ENCODE measurements around the gene ALDH3A2.

Gene ALDH3A2

DNA sequence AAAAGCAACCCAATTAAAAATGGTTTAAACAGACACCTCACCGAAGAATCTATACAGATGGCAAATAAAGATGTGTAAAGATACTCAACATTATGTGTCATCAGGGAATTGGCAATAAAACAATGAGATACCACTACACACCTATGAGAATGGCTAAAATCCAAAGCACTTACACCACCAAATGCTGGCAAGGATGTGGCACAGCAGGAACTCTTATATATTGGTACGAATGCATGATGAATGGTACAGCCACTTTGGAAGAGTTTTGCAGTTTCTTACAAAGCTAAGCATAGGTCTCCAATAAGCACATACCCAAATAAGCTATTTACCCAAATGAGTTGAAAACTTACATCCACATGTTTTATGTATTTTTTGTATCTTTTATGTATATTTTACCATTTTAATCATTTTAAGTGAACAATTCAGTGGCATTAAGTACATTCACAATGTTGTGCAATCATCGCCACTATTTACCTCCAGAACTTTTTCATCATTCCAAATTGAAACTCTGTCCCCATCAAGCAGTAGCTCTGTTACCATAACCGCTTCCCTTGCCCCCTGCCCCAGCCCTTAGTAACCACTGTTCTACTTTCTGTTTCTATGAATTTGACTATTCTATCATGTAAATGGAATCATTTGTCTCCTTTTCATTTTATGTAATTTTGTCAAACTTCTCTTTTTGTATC, 6.7 kb upstream of the ALDH3A2 start:
- no peak overlapping the region for H3K4me3 ChIP-seq (ENCODE audit: low read length)
- TF ChIP-seq, protein P1, sequence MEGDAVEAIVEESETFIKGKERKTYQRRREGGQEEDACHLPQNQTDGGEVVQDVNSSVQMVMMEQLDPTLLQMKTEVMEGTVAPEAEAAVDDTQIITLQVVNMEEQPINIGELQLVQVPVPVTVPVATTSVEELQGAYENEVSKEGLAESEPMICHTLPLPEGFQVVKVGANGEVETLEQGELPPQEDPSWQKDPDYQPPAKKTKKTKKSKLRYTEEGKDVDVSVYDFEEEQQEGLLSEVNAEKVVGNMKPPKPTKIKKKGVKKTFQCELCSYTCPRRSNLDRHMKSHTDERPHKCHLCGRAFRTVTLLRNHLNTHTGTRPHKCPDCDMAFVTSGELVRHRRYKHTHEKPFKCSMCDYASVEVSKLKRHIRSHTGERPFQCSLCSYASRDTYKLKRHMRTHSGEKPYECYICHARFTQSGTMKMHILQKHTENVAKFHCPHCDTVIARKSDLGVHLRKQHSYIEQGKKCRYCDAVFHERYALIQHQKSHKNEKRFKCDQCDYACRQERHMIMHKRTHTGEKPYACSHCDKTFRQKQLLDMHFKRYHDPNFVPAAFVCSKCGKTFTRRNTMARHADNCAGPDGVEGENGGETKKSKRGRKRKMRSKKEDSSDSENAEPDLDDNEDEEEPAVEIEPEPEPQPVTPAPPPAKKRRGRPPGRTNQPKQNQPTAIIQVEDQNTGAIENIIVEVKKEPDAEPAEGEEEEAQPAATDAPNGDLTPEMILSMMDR (conservative IDR thresholded peaks at IDR 0.05; ENCODE audit: low read depth, low read length): no peak

DNA sequence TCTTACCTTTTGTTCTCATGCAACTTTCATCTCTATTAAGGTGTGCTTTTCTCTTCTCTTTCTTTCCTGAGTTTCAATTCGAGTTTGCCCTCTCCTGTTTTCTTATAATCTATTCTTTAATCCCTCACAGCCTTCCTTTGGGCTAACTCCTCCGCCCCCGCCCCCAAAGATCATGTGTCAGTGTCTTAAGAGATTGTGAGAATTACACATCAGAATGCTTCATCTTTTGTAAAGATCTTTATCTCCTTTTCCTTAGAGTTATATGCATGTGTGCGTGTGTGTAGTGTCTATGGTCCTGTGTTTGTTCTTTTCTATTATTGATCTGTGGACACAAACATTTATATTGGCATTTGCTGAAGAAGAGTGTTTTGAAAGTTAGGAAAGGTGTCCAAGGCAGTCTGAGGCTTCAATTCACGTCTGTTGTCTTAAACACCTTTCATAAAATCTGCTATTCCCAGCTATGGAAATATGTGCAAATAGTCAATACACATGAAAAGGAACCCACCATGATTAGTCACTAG, 6.1 kb upstream of the ALDH3A2 start:
- no peak for DNase-seq (ENCODE audit: low read depth)
- TF ChIP-seq, protein P1 (conservative IDR thresholded peaks at IDR 0.05; ENCODE audit: low read depth, low read length): no peak
- H3K4me3 ChIP-seq (ENCODE audit: low read length): no peak overlapping the region

More for the DNA sequence above, 6.7 kb upstream of the ALDH3A2 start:
- DNase-seq (ENCODE audit: low read depth): no peak

DNA sequence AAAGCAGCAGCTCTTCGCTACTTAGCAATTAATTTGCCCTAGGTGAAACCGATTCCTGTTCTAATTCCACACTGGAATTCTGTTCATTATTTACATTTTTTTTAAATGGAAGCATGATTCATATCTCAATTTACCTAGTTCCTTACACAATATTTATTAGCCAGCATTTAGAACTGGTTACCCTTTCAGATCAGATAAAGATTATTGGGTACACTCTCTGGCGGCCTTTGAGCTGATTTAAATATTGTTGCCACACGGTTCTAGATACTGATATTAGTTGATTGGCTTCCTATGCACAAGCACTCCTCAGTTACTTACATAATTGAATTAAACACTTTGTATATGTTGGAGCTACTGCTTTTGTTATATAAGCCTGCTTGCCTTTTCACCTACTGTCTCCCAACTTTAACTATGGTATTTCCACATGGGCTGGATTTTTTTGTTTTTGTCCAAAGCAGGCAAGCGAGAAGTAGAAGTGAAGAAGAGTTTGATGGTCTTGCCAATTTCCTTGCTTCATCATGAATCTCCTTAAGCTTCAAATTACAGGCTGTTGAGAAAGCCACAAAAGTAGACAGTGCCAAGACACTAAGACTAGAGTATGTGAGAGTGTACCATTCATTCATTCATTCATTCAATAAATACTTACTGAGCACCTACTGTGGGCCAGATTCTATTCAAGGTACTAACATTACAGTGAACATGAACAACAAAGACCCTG, 3.9 kb upstream of the ALDH3A2 start:
- no peak overlapping the region for H3K4me3 ChIP-seq (ENCODE audit: low read length)
- TF ChIP-seq, protein P1 (conservative IDR thresholded peaks at IDR 0.05; ENCODE audit: low read depth, low read length): no peak
- no peak for DNase-seq (ENCODE audit: low read depth)

GRCh38 chr17:19645734-19646201, 2.8 kb upstream of the ALDH3A2 start:
- no peak for DNase-seq (ENCODE audit: low read depth)
- TF ChIP-seq, protein P1 (conservative IDR thresholded peaks at IDR 0.05; ENCODE audit: low read depth, low read length): peak; percentile 59
- H3K4me3 ChIP-seq (ENCODE audit: low read length): no peak overlapping the region

DNA sequence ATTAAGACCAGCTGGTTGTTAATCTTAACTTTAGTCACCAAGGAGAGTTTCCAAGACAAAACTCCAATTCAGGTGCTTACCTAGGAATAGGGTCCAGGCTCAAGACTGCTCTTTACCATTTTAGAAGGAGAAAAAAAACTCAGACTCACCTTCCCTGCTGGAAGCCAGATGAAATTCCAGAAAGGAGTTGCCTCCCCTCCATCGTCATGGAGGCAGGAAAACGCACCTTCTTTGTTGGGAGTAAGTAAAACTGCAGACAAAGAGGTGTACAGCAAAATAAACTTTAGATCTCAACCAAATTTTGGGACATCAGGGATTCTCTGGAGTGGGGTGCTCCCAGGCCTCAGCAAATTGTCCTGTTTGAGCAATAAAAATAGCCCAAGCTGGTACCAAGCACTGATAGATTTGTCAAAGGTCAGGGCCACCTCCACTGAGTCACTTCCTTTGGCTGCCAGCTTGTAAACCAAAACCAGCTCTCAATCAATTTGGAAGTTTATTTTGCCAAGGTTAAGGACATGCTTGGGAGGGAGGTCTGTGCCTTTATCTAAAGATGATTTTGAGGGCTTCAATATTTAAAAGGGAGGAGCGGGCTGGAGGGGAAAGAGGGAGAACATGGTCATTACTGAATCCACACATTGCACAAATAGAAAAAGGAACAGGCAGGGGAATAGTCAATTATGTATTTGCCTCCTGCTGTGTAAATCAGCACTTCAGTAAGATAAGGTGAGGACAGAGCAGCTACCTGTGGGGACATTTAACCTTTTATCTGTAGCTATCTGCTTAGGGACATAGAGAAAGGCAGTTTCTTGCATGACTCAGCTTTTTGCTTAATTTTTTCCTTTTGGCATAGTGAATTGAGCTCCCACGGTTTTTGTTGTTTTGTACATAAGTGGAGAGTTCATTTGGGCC, 1.5 kb upstream of the ALDH3A2 start:
- TF ChIP-seq, protein P1 (conservative IDR thresholded peaks at IDR 0.05; ENCODE audit: low read depth, low read length): no peak
- no peak overlapping the region for H3K4me3 ChIP-seq (ENCODE audit: low read length)
- DNase-seq (ENCODE audit: low read depth): no peak

DNA sequence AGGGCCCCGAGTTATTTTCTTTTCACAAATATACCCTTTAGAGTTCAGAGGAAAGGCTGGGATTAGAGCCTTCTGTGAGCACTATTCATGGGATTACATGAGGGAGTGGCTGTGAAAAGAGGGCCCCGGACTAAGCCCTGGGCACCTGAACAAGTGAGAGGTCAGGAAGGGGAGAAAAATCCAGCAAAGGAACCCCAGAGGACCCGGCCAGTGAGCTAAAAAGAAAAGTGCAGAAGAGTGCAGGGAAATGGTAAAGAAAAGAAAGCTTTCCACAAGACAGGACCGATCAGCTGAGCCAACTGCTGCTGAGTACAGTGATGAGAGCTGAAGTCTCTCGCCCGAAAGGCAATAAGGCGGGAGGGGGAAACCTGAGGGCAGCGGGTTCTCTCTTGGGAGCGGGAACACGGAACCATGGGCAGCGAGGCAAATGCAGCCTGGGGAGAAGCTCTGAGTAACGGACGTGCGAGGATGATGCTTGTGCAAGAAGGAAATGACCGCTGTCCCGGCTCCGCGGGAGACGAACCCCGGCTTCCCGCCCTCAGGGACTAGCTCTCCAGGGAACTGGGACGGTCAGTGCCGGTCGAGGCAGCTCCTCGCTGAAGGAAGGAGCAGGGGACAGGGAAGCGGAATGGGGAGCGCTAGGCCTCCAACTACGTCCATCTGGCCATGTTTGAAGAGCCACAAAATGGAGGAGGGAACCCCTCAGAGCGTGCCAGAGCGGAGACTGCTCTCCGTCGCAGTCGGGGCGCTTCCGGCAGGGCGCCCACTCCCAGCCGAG, 665 bp upstream of the ALDH3A2 start:
- no peak for DNase-seq (ENCODE audit: low read depth)
- TF ChIP-seq, protein P1 (conservative IDR thresholded peaks at IDR 0.05; ENCODE audit: low read depth, low read length): no peak
- H3K4me3 ChIP-seq (ENCODE audit: low read length): peak overlapping the region; percentile 82
